NCI-H526 (cell line): ENCODE results near the gene PDE4DIP.
"Not testable (repeated sequence)": the region's sequence is repeated elsewhere in the genome, so short reads cannot be mapped to it uniquely, and the experiment has no call there.

Source experiments
- DNase-seq, 2 experiments: peaks; one replicate each; lab custom pipeline; 2025; lab: John Stamatoyannopoulos, UW

The PDE4DIP gene

DNA sequence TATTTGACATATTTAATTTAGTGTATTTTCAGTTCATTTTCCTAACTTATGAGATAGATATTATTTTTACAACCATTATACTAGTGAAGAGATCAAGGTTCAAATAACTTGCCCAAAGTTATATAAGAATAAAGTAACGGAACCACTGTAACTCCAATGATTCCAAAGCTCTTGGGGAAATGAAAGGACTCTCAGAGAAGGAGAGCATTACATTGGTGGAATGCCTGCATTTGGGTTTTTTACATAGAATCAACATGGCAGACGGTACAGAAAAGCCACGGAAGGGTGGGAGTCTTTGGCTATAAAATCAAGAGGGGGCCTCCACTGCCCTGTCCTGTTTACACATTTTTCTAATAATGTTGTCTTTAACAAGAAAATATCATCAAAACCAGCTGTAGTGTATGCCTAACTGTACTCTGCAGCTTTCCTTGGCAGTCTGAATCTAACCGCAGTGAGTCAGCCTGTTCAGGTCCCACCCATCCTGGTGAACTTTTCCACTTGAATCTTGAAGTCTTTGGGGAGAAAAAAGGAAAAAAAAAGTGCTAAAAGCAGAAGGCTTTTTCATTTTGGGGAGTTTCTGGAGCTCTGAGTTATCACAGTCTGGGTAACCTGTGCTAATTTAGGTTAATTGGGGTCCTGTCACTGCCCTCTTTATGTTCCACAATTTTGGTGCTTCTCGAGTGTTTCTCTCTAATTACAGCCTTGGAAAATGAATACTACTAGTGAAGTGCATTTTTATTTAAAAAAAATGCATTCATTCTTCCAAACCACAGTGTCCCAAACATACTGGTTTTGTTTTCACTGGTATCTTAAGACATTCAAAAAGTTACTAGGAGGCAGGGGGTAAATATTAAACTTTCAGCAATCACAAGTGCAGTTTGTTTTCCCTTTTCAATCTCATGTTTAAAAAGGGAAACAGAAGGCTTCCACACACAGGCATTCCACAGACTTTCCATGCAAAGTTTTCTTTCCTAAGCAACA is 30.5 kb downstream of the PDE4DIP start:
- not testable (repeated sequence) for DNase-seq

DNA sequence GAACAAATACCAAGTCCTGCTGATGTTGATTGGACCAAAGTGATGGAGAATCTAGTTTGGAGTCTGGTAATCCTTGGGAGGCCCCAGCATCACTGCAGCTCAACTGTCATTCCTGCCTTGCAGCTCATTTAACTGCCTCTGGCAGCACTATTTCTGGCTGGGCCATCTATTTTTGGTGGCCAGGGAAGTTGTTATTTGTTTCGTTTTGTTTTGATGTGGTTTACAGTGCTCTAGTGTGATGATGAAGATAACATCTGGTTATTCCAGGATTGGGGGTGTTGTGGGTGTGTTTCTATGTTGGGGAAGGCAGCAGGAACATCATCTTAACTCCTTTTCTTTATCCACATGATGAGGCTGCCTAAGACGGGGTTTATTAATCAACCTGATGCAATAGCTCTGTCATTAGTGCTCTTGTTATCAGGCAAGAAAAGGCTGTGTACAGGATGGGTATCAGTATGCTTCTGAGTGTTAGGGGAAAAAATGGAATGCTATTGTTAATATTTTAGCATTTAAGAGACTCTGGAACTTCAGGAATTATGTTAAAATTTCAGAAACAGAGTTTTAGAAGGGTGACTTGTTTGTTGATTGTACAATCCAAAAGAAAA is 35.7 kb downstream of the PDE4DIP start:
- DNase-seq = not testable (repeated sequence)

DNA sequence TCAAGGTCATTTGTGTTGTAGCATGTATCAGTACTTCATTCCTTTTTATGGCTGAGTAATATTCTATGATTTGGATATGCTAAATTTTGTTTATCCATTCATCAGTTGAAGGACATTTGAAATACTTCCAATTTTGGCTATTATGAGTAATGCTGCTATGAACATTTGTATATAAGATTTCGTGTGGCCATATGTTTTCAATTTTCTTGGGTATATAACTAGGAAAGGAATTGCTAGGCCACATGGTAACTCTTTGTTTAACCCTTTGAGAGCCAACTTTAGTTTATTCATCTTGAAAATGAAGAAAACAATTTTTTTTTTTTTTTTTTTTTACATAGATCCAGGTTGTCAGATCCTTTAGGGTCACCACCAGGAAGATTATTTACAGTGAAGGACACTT is 37.0 kb downstream of the PDE4DIP start:
- not testable (repeated sequence) for DNase-seq

- DNase-seq = not testable (repeated sequence)
These were observed 41.0 kb downstream of the PDE4DIP start for GRCh38 chr1:148885219-148885618.

DNA sequence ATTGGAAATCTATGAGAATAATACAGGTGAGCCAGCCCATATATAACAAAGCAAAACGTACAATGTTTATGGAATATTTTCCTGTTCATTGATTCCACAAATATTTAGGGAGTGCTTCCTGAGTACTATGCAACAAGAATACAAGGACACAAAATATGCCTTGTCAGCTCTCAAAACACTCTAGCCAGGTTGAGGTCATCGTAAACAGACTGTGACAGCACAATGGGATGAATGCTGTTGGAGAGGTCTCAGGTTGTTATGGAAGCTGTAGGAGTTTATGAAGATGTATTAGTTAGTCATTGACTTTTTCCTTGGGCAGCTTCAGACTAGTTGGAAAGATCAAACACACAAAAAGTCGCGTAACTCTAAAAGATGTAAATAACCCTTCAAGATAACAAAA is 42.1 kb downstream of the PDE4DIP start:
- DNase-seq = not testable (repeated sequence)

GRCh38 chr1:148888597-148888996 is 44.4 kb downstream of the PDE4DIP start:
- DNase-seq = not testable (repeated sequence)

- not testable (repeated sequence) for DNase-seq
These were observed 45.2 kb downstream of the PDE4DIP start for GRCh38 chr1:148889267-148890074.

DNA sequence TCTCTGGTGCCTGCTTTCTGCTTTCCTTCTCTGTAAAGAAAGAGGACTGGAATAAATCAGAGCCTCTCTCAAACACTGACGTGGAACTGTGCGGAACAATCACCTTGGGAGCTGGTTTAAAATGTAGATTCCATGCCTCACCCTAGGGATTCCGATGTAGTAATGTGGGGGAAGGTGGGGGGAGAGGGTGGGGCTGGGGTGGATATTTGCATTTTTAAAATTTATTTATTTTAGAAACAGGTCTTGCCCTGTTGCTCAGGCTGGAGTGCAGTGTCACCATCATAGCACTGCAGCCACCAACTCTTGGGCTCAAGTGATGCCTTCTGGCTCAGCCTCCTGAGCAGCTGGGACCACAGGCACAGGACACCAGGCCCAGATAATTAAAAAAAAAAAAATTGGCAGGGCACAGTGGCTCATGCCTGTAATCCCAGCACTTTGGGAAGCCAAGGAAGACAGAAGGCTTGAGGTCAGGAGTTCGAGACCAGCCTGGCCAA is 45.9 kb downstream of the PDE4DIP start:
- not testable (repeated sequence) for DNase-seq

GRCh38 chr1:148894360-148895352 is 50.4 kb downstream of the PDE4DIP start:
- DNase-seq = not testable (repeated sequence)

GRCh38 chr1:148900026-148900425 is 55.8 kb downstream of the PDE4DIP start:
- not testable (repeated sequence) for DNase-seq

DNA sequence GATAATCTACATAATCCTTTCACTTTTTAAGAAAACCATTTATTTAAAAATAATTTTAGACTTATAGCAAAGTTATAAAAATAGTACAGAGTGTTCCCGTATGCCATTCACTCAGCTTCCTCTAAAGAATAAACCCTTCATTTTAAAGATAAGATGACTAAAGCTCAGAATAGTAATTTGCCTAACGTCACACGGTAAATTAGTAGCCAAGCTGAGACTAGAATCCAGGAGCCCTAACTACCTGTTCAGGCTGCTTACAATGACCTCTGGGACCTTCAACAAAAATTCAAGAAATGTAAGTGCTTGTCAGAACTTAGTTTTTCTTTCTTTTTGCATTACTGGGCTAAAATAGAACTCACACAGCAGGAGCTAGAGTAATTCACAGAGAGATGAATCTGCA is 56.5 kb downstream of the PDE4DIP start:
- not testable (repeated sequence) for DNase-seq

GRCh38 chr1:148901150-148901952 is 57.1 kb downstream of the PDE4DIP start:
- DNase-seq = not testable (repeated sequence)

DNA sequence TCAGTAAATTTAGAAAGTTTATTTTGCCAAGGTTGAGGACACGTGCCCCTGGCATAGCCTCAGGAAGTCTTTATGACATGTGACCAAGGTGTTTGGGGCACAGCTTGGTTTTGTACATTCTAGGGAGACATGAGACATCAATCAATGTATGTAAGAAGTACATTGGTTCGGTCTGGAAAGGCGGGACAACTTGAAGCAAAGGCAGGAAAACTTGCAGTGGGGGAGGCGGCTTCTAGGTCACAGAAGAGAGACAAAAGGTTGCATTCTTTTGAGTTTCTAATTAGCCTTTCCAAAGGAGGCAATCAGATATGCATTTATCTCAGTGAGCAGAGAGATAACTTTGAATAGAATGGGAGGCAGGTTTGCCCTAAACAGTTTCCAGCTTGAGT is 57.7 kb downstream of the PDE4DIP start:
- DNase-seq = not testable (repeated sequence)

- DNase-seq = not testable (repeated sequence)
These were observed 65.1 kb downstream of the PDE4DIP start for GRCh38 chr1:148909219-148909826.

DNA sequence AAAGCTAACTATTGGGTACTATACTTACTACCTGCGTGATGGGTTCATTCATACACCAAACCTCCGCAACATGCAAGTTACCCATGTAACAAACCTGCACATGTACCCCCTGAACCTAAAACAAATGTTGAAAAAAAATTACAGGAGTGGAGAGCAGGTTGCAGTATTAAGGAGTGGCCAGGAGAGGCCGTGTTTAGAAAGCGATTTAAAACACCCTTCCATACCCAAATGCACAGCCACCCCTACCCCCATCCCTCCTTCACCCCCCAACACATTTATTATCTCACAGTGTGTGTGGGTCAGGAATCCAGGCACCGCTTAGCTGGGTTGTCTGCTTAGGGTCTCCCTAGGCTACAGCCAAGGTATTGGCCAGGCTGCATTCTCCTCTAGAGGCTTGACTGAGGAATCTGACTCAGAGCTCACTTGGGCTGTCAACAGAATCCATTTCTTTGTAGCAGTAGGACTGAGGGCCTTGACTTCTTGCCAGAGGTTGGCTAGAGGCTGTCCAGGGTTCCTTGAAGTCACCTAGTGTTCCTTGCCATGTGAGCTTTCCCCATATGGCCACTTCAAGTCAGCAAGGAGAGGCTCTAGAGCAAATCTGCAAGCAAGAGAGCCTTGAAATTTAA is 67.2 kb downstream of the PDE4DIP start:
- not testable (repeated sequence) for DNase-seq

DNA sequence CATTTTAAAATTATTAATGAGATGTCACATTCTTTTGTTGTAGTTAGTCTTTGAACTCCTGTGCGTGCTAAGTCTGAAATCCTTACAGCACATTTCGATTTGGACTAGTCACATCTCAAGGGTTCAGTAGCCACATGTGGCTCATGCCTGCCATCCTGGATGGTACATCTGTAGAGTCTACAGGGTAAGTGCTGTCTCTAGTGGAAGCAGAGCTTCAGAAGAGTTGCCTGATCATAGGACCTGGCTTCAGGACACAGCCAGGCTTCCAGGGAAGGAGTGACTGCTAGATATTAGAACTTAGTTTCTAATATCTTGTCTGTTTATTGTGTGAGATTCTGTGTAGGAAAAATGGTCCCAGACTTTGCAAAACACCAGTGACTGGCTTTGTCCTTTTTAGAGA is 72.0 kb downstream of the PDE4DIP start:
- DNase-seq = not testable (repeated sequence)

- not testable (repeated sequence) for DNase-seq
These were observed 72.6 kb downstream of the PDE4DIP start for GRCh38 chr1:148916695-148917348.

DNA sequence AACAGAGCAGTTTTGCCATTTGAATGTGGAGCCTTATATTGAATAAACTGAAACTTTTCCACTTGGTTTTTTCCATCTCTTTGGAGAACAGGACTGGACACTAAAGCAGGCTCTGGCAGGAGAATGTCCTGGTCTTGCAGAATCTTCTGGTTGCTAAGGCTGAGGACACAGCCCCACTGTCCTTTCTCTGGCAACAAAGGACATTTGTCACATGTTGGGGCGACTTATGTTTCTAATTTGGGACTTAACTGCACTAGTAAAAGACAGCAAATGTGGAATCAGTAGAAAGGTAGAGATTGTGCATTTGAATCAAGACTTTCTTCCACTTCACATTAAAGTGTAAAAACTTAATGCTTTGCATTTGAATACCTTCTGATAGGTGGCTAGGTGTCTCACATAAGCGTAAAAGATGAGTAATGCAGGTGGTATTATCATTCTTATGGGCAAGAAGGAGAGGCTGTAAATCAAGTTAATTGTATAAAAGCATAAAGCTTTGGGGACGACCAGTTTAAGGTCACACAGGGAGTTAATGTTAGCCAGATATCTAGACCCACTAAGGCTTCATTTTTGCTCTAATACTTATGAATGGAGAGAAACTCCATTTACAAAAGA is 74.7 kb downstream of the PDE4DIP start:
- DNase-seq = not testable (repeated sequence)
